Mucosa of descending colon (tissue), 3 donors: ENCODE results near the gene GMNC. TPM values are rescaled to one million over a fixed set of nuclear protein-coding genes. Genes with fewer than 3 reads are reported as not detected.
A peak's percentile ranks its signal among the peaks of the same experiment; 100 is the strongest.

Experiments
- ATAC-seq: fragments of 200-7000 bp; cut with Tn5 transposase; one replicate; pipeline ENCODE4 v1.9.1; 2020; ENCODE audit warnings: mild to moderate bottlenecking, moderate library complexity
- DNase-seq, 3 donors: peaks; one replicate each; pipeline ENCODE4 v3.0.0-alpha.2; 2020
- H3K36me3 ChIP-seq: fragments of 200-600 bp; one replicate; pipeline ENCODE4 v1.8.0; 2021; ENCODE audit warnings: low read depth, mild to moderate bottlenecking
- H3K4me1 ChIP-seq: fragments of 200-600 bp; one replicate; pipeline ENCODE4 v1.8.0; 2021; ENCODE audit warnings: low read depth, mild to moderate bottlenecking
- H3K4me3 ChIP-seq: fragments of 200-600 bp; one replicate; pipeline ENCODE4 v1.8.0; 2021; ENCODE audit warnings: mild to moderate bottlenecking
- H3K9me3 ChIP-seq: fragments of 200-600 bp; one replicate; pipeline ENCODE4 v1.8.0; 2021; ENCODE audit warnings: mild to moderate bottlenecking
- intact Hi-C, 2 donors: fragments of 100-400 bp; cut with DNase I in 1 of 2; cut with micrococcal nuclease in 1 of 2; formaldehyde crosslinking; loops; one replicate each; pipeline versions ENCODE4 v1.11.0 to v1.11.1; 2022; cut with DNase I, micrococcal nuclease
- long read RNA-seq, 2 donors: library from polyadenylated mRNA; unstranded; transcript quantifications; one replicate each; pipeline ENCODE4 v2.0.0, GENCODE V29; 2019 to 2021
- total RNA-seq, 3 donors: library from RNA; stranded (reverse); fragmentation: NEBNext Ultra II Directional in 2 of 3; extraction: Animal tissue kit (Norgen Biotek cat#: 25700) in 2 of 3; gene quantifications; one replicate each; pipeline versions ENCODE4 v1.2.1 to v1.2.4, GENCODE V29; 2021 to 2023
- TF ChIP-seq, protein P1 (sequence below): fragments of 200-600 bp; IDR thresholded peaks from one replicate; pipeline ENCODE4 v1.8.0; 2022; ENCODE audit warnings: antibody characterized with exemption, mild to moderate bottlenecking
- donor health status: DM: no; HTN: no; CAD: no; lungs with moderate emphysema.
- donor health status: DM: no; HTN: no; CAD: no.
- donor health status: DM: no; HTN: yes; CAD: no.

GMNC gene, protein sequence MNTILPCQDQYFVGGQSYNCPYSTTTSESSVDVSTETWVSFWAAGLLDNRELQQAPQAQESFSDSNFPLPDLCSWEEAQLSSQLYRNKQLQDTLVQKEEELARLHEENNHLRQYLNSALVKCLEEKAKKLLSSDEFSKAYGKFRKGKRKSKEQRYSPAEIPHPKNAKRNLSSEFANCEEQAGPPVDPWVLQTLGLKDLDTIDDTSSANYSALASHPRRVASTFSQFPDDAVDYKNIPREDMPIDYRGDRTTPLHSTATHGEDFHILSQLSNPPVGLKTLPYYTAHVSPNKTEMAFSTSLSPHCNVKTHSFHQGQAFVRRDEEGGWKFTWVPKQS
- not detected for total RNA-seq
- long read RNA-seq, donor 1 = 0 reads
- long read RNA-seq, donor 2 = 0 reads

DNA sequence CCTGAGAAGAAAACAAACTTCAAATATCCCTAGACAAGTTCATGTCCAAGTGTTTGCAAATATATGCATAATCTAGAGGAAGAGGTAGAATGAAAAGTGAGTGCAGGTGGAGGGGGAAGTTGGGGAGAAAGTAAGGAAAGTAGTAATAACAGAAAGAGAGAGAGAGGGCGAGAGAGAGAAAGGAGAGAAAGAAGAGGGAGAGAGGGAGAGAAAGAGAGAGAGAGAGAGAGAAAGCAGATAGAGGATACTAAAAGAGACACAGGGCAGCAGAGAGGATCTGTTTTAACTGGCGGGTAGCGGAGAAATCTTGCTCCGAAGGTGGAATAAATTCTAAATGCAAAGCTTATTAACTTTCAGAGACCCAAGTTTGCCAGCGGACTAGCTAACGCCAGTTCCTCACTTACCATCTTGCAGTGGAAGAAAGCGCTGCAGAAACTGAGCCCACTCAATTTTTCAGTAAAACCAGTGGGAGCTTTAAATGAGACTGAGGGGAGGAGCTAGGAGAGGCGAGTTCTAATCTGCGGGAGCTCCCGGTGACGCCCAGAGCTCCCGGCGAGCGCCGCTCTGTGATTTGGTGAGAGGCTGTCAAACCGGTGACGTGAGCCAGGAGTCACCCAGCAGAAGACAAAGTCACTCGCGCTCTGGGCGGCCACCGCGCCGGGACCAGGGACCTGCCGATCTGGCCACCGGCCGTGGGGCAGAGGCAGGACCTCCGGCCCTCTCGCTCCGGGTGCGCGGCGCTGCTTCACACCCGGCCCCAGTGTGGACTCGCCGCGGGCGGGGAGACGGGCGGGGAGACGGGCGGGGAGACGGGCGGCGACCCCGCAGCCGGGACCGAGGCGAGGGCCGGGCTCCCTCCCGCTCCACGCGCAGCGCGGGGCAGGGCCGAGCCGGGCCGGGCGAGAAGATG lies at the start of gene GMNC:
GMNC (minus strand) TSS at position 486 of the 910 bp plus-strand sequence; CDS start at position 407, 79 bp downstream.
- H3K4me3 ChIP-seq = peak within 1 kb of the TSS; percentile 9
- ATAC-seq (peak; percentile 99), DNase-seq (peak; percentile 75 to 84 (median 78))
- no peaks in the 10 kb centered on the region for H3K4me1 ChIP-seq
- TF ChIP-seq, protein P1, sequence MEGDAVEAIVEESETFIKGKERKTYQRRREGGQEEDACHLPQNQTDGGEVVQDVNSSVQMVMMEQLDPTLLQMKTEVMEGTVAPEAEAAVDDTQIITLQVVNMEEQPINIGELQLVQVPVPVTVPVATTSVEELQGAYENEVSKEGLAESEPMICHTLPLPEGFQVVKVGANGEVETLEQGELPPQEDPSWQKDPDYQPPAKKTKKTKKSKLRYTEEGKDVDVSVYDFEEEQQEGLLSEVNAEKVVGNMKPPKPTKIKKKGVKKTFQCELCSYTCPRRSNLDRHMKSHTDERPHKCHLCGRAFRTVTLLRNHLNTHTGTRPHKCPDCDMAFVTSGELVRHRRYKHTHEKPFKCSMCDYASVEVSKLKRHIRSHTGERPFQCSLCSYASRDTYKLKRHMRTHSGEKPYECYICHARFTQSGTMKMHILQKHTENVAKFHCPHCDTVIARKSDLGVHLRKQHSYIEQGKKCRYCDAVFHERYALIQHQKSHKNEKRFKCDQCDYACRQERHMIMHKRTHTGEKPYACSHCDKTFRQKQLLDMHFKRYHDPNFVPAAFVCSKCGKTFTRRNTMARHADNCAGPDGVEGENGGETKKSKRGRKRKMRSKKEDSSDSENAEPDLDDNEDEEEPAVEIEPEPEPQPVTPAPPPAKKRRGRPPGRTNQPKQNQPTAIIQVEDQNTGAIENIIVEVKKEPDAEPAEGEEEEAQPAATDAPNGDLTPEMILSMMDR = no peak
- H3K36me3 ChIP-seq = no peaks in the 10 kb centered on the region
- no peaks in the 10 kb centered on the region for H3K9me3 ChIP-seq
- intact Hi-C loops = no loop called here

DNA sequence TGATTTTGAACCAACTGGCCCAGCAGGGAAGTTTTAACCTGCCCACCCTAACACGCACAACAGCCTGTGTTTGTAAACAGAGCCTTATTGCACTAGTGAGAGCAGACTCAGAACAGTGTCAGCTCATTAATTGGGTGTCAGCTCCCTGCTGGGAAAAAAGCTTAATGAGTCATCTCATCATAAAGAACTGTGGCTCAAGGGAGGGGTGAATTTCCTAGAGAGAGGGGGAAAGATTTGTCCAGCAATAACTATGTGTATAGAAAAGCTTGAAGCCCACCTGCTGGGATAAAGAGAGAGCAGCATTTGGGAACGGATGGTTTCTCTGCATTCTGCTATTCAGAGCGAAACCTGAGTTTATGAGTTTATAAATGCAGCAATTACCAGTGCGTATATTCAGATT lies 48.9 kb upstream of the GMNC start:
- DNase-seq (no peak), ATAC-seq (no peak)
- Histone ChIP-seq H3K36me3 (no peaks in the 10 kb centered on the region), H3K4me1 (no peaks in the 10 kb centered on the region), H3K4me3 (no peak overlapping the region), H3K9me3 (no peaks in the 10 kb centered on the region)
- intact Hi-C loops = no loop called here
- TF ChIP-seq, protein P1 = no peak

DNA sequence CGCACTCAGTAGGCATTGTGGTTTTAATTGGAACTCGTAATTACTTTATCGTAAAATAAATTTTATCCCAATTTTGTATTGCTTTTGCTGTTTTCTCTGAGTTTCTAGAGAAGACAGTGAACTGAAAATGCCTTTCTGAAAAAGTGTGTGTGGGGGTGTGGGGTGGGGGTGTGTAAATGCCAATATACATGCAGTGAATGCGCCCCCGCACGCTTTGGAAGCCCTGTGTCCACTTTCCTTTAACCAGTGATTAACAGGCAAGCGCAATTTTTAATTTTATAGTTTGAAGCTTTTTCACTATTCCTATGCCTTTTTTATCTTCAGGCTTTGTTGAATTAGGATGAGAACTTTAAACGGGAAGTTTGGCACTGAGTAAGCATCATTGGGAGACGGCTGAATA lies 47.4 kb upstream of the GMNC start:
- ATAC-seq (no peak), DNase-seq (no peak)
- no peak overlapping the region for H3K4me3 ChIP-seq
- H3K36me3 ChIP-seq = no peaks in the 10 kb centered on the region
- TF ChIP-seq, protein P1 = no peak
- intact Hi-C loops = no loop called here
- no peaks in the 10 kb centered on the region for H3K9me3 ChIP-seq
- H3K4me1 ChIP-seq = no peaks in the 10 kb centered on the region

DNA sequence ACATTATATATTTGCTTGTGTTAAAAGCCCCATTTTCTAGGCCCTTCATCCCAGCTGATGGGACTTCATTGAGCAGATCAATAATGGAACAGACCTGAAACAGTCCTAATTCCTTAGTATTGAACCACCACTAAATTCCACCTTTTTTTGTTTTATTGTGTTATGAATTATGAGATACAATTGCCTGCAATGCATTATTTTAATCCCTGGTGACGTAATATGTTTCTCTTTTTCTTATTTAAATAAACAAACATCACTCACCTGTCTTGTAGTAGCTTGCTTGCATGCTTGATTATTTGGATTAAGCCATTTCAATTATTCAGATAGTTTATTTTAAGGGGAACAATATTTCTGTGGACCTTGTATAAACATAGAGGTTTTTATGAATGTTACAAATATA lies 40.7 kb upstream of the GMNC start:
- Histone ChIP-seq H3K4me1 (no peaks in the 10 kb centered on the region), H3K36me3 (no peaks in the 10 kb centered on the region), H3K9me3 (no peaks in the 10 kb centered on the region), H3K4me3 (no peak overlapping the region)
- ATAC-seq (no peak), DNase-seq (no peak)
- TF ChIP-seq, protein P1 = no peak
- intact Hi-C loops = no loop called here

DNA sequence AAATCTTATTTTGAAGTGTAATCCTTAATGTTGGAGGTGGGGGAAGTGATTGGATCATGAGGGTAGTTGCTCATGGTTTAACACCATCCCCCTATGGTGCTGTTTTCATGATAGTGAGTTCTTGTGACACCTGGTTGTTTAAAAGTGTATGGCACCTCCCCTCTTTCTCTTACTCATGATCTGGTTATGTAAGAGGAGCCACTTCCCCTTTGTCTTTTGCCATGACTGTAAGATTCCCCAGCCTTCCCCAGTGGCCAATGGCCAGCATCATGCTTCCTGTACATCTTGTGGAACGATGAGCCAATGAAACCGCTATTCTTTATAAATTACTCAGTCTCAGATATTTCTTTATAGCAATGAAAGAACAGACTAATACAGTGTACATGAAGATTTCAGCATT lies 39.8 kb upstream of the GMNC start:
- ATAC-seq = no peak
- Histone ChIP-seq H3K4me3 (no peak overlapping the region), H3K4me1 (no peaks in the 10 kb centered on the region), H3K36me3 (no peaks in the 10 kb centered on the region), H3K9me3 (no peaks in the 10 kb centered on the region)
- no peak for DNase-seq
- intact Hi-C loops = no loop called here
- TF ChIP-seq, protein P1 = no peak
